Measurements from ENCODE around the gene TCEAL3.

GRCh38 chrX:103616676-103617186, 9.0 kb downstream of the TCEAL3 start:
- TF ChIP-seq CTCF (IDR thresholded peaks at IDR 0.05; ENCODE audit: low read depth, low read length) (no peak), POLR2A (IDR thresholded peaks at IDR 0.05; ENCODE audit: extremely low read depth, insufficient read length) (no peak)

All from NB4 (cell line).